SK-N-SH (cell line): ENCODE measurements around the gene GPM6B.

ENCODE experiments used
- CTCF ChIP-seq: fragments of 200-600 bp; sonication (generic); IDR thresholded peaks from 2 replicates; pipeline ENCODE4 v1.6.1; 2017; ENCODE audit warnings: antibody characterized with exemption, mild to moderate bottlenecking, moderate library complexity
- EP300 ChIP-seq, 2 experiments: IDR thresholded peaks; 2 replicates each; pipeline versions ENCODE4 v1.4.0 to v1.6.1; 2012; ENCODE audit warnings: borderline replicate concordance in 1 of 2, low read depth in 1 of 2, low read length in 1 of 2
- FOXJ3 ChIP-seq: sonication (generic); formaldehyde crosslinking; IDR thresholded peaks from 2 replicates; pipeline ENCODE4 v1.5.1; 2020; ENCODE audit warnings: mild to moderate bottlenecking, missing genetic modification reagents
- NFIC ChIP-seq: IDR thresholded peaks from 2 replicates; pipeline ENCODE4 v1.4.0; 2012; ENCODE audit warnings: borderline replicate concordance
- REST ChIP-seq: IDR thresholded peaks from 2 replicates; pipeline ENCODE4 v1.6.1; 2012; ENCODE audit warnings: mild to moderate bottlenecking, low read depth, low read length, moderate library complexity
- TAF1 ChIP-seq: IDR thresholded peaks from 2 replicates; pipeline ENCODE4 v1.6.1; 2012; ENCODE audit warnings: low read depth, mild to moderate bottlenecking, low read length, moderate library complexity, borderline replicate concordance

- TF ChIP-seq REST (peak; percentile 29; the same call in 1 of the 2 replicates), TAF1 (peak; percentile 54; the same call in 1 of the 2 replicates), CTCF (no peak), EP300 (IDR thresholded peaks at IDR 0.05; ENCODE audit: borderline replicate concordance in 1 of 2, low read depth in 1 of 2, low read length in 1 of 2) (0 out of 4 replicates have a peak, but pooled peaks of 1 of the 2 experiments have one; percentile 4), FOXJ3 (peak; percentile 23; the same call in 1 of the 2 replicates), NFIC (no peak)
Observed at GRCh38 chrX:13734278-13735172, 82.4 kb downstream of the GPM6B start, which contains the start of the genes OFD1 and TRAPPC2.
